RWPE1 (cell line): Measurements from ENCODE around the gene OBI1.

Experiments used
- CTCF ChIA-PET: fragments of 350-600 bp; sonication (Branson Sonifier 250); formaldehyde crosslinking; extraction: SDS; loops from one replicate; lab custom pipeline; 2021; lab: Yijun Ruan, JAX
- POLR2A ChIA-PET: fragments of 400-600 bp; formaldehyde crosslinking; extraction: SDS; loops from one replicate; lab custom pipeline; 2020; ENCODE audit warnings: antibody characterized with exemption; ENCODE audit not compliant: low non-redundant PET; lab: Yijun Ruan, JAX
- DNase-seq: peaks from one replicate; pipeline ENCODE4 v3.0.0; 2012; ENCODE audit warnings: low spot score
- H3K27ac ChIP-seq: fragments of 450-650 bp; 2 replicates; pipeline ENCODE4 v1.5.1; 2017
- CTCF ChIP-seq: fragments of 450-650 bp; conservative IDR thresholded peaks from 2 replicates; pipeline ENCODE4 v1.5.1; 2017; ENCODE audit warnings: low read depth, mild to moderate bottlenecking

OBI1 gene

GRCh38 chr13:78606471-78607408 lies 52.2 kb downstream of the OBI1 start:
- no peak for DNase-seq
- ChIA-PET POLR2A (no interaction called here), CTCF (interaction anchor here (0.6 kb wide), 1 partner anchor 245 kb away, joined by 3 read pairs; no protein-coding TSS in a partner anchor)
- no peak for TF ChIP-seq CTCF
- no peak overlapping the region for H3K27ac ChIP-seq

- no peak for DNase-seq
- ChIA-PET CTCF (no interaction called here), POLR2A (no interaction called here)
- no peak overlapping the region for H3K27ac ChIP-seq
- TF ChIP-seq CTCF: no peak
These were observed 54.0 kb downstream of the OBI1 start for GRCh38 chr13:78604782-78605611.

GRCh38 chr13:78603240-78603957 lies 55.6 kb downstream of the OBI1 start, which contains the start of gene POU4F1:
Gene POU4F1 (minus strand): TSS chr13:78603552. CDS start chr13:78603326, 226 bp downstream.
- no peak within 1 kb of the TSS for H3K27ac ChIP-seq
- DNase-seq: peak; percentile 69
- TF ChIP-seq CTCF: no peak
- CTCF ChIA-PET: interaction anchor here (0.5 to 0.9 kb wide), 3 partner anchors 10 to 788 kb away, joined by 3 to 4 read pairs (median 3); no protein-coding TSS in a partner anchor
- POLR2A ChIA-PET: no interaction called here

GRCh38 chr13:78602561-78603239 lies 56.3 kb downstream of the OBI1 start:
- no peak overlapping the region for H3K27ac ChIP-seq
- ChIA-PET POLR2A (no interaction called here), CTCF (interaction anchor here (0.6 to 0.9 kb wide), 3 partner anchors 10 to 720 kb away, joined by 3 to 4 read pairs (median 4); no protein-coding TSS in a partner anchor)
- TF ChIP-seq CTCF: no peak
- no peak for DNase-seq

GRCh38 chr13:78601874-78602560 lies 56.9 kb downstream of the OBI1 start:
- no peak for TF ChIP-seq CTCF
- CTCF ChIA-PET: interaction anchor here (0.7 kb wide), 1 partner anchor 721 kb away, joined by 4 read pairs; no protein-coding TSS in a partner anchor
- H3K27ac ChIP-seq: no peak overlapping the region
- no peak for DNase-seq
- POLR2A ChIA-PET: no interaction called here
